RCC 7860 (cell line): ENCODE data around the gene HS3ST1.

ENCODE experiments used
- DNase-seq: peaks from one replicate; pipeline ENCODE4 v3.0.0-alpha.2; 2015; ENCODE audit warnings: low spot score
- FAIRE-seq: peaks from 2 replicates; lab custom pipeline; 2012; peaks lifted over from hg19 to GRCh38; lab: Jason Lieb, UNC

The HS3ST1 gene

DNA sequence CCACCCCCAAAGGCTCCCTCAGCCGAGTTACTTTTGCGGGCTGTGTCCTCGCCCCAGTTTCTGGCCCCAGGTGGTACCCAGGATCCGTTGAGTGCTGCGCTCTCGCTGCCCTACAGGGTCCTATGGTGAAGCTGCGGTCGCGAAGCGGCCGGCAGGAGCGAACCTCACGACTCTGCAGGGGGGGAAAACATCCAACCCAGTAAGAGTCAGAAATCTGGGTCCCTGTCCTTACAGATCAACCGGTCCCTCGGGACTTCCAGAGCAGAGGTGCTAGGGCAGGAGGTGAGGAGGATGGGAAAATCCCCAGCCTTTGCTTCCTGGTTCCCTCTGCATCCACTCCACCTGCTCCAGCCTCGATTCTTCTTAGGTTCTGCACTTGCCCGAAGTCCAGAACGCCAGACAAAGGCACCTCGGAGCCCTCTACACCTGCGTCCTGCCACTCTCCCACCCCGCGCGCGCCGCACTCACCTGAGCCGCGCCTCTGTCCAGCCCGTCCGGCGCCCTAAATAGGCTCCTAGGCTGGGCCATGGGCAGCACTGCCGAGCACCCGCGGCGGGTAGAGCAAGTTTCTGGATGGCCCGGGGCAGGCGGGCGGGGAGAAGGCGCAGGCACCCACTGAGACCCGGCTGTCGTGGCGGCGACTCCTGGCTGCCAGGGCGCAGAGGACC is at the start of gene HS3ST1:
Gene HS3ST1 (minus strand): TSS at position 664 of the 668 bp plus-strand sequence. CDS start 28,889 bp downstream, outside the sequence.
- no peak for FAIRE-seq
- no peak for DNase-seq

DNA sequence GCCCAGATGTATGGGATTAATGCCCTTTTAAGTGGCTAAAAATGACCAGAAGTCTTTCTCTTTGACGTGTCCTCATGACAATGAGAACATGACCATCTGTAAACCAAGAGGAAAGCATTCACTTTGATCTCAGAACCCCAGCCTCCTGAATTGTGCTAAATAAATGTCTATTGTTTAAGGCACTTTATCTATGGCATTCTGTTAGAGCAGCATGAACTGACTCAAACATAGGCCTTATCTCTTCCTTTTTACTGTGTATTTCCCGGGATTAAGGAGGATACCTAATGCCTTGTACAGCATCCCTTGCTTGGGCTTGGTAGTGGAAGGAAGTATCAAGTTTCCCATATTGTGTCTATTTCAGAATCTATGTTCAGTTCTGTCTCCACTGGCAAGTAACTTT is 47.2 kb upstream of the HS3ST1 start:
- DNase-seq (no peak), FAIRE-seq (no peak)

DNA sequence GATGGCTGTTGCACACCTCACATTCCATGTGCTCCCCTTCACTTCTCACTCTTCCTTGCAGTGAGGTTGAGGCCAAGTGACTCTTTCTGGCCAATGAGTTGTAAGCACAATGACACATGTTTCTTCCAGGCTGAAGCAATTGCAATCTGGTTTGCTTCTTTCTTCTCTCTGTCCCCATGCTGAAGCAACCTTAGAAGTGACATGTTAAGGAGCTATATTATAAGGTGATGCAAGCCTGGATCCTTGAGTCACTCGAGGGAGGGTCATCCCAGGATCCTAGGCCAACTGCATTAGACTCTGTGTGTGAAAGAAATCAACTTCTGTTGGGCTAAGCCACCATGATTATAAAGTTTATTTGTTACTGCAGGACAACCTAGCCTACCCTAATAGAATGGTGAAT is 45.5 kb upstream of the HS3ST1 start:
- DNase-seq (no peak), FAIRE-seq (no peak)

DNA sequence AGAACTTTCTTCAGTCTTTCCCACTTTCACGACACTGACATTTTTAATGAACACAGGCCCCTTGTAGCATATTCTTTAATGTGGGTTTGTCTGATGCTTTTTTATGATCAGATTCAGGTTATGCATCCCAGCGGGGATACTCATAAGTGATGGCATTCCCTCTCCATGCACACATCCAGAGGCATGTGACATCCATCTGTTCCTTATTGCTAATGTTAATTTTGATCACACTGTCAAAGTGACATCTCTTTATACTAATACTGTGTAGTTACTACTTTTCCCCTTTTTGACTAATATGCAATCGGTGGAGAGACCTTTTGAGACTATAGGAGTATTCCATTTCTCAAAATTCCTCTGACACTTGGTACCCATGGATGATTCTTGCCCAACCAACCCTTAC is 43.8 kb upstream of the HS3ST1 start:
- DNase-seq (no peak), FAIRE-seq (no peak)

DNA sequence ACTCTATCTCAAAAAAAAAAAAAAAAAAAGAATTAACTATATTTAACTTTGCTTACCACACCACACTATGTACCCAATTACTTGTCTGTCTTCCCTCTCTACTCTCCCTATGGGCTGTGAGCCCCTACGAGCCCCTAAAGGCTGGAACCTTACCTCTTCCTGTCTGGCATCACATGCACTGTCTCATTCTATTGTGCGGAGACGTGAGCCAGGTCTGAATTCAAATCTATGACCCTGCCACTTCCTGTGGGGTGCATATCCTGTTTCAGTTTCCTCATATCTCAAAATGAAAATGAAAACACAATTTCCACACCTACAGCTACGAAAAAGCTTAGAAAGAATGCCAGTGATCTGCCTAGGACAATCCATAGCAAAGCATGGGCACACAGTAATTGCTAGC is 42.9 kb upstream of the HS3ST1 start:
- DNase-seq = no peak
- FAIRE-seq = no peak

DNA sequence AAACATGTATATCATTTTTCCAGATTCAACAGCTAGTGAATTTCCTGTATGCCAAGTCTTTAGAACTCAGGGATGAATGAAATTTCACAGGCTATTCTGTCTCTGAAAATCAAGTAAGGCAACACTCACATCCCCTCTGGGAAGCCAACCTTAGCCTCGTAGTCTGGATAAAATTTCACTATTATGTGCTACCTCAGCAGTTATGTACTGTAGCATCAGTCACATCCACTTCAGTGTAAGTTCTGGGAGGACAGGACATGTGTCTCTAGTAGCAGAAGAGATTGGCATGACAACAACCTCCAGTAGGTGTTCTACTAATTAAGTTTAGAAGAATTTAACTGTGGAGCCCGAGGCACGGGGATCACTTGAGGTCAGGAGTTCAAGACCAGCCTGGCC is 42.4 kb upstream of the HS3ST1 start:
- FAIRE-seq = no peak
- DNase-seq = no peak

DNA sequence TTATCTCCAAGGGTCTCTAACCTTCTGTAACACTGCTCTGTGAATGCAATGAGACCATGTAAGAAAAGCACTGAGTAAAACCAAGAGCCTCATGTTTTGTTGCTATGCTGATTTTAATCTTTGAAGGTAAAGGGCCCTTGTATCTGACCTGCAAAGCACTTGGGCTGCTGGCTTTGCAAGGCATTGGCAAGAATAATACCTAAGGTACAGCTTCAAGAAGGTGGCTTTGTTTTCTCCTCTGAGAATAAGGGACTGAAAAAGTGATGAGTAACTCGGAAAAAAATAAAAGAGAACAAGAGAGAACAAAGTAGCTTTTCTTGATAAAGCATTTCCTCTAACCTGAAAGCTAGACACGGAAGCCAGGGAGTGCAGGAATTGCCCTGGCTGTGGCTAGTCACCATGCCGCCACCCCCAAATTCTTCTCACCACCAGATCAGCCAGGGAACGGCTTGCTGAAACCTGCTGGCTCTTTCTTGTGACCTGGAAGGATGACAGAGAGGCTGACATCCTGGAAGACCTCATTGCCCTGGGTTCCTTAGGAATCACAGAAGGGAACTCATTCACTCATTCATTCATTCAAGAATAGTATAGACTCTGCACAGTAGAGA is 41.8 kb upstream of the HS3ST1 start:
- FAIRE-seq (no peak), DNase-seq (no peak)

DNA sequence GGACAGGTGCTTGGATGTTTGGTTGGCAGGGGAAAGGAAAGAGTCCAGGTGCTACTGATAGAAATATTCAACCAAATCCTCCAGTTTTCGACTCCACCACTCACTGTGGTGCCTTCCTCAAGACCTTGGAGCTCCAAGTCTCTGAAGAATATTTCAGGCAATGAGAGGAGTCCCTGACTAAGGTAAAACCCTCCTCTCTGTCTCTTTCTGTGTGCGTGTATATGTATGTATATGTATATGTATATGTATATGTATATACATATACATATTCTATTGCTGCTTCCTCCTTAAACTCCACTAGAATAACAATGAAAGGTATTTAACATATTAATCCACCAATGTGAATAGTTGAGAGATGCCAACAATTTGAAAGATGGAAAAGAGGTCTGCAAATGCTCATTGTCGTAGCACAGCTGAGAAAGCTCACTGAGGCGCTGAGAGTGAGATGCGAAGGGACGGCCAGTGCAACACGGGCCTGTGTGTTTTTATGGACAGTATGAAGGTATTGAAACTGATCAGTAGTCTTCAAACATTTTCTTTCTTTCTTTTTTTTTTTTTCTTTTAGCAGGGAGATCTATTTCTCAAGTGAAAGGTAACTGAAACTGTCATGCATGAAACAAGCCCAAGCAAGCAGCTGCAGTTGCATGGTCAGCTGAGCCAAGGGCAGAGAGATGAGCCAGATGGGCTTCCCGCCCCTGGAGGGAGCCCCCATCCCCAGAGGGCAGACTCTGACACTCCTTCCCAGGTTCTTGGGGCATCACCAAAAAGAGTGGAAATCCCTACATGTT is 41.1 kb upstream of the HS3ST1 start:
- no peak for DNase-seq
- FAIRE-seq = no peak

DNA sequence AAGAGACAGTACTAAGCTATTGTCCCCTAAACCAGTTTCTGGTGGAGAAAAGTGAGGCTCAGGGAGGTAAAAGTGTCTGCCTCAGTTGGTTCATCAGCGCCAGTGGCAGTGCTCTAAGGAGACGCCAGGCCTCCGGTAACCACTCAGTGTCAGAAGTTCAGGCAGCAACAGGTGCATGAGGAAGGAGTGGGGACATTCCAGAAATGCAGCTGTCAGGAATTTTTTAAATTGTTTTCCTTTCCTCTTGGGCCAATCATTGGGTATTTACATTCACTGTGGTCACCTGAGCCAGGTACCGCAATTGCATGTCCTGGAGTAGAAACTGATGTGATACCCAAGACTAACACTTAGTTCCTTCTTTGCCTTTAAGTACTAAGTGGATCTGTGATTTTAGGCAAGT is 40.2 kb upstream of the HS3ST1 start:
- DNase-seq (no peak), FAIRE-seq (no peak)

DNA sequence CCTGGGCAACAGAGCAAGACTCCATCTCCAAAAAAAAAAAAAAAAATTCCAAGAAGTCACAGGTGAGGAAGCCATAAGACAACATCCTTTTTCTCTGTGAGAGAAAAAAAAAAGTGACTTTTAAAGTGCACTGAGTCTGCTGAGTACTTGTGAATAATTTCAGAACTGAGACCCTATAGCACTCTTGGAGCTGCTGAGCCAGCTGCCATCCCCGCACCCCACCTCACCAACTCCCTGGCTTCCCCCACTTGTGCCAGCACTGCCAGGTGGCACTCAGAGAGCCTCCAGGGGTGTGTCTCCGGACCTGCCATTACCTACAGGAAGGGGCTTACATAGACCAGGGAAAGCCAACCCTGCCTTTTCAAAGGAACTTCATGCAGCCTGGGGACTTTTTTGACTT is 39.2 kb upstream of the HS3ST1 start:
- FAIRE-seq (no peak), DNase-seq (no peak)

DNA sequence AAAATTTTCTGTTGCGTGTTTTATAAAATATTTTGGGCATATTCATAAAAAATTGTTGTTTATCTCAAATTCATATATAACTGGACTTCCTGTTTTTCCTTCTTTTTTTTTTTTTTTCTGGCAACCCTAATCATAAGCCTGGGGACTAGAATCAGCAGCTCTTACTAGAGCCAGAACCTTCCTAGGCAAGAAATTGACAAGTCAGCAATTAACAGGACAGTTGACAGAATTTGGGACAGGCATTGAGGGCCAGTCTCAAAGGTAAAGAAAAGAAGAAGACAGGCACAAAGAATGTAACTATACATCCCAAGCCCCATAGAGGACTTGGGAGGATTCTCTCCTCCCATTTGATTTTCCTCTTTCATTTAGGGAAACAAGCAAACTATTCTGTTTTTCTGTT is 35.0 kb upstream of the HS3ST1 start:
- FAIRE-seq = no peak
- DNase-seq = no peak

DNA sequence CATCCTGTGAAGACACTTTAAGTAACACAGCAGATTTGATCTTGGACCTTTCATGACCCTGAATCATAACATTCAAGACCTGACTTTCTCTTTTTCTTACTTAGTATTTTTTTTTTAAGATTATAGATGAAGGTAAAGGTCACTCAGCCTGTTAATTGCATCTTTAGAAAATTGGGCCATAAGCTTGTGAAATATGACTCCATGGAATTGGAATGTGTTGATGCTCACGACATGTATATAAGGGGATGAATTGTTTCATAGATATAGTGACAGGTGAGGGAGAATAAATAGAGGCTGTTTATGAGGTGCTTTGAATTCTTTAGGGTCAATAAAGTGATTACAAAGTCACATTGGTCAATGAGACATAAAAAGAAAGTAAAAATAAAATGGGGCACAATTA is 27.7 kb upstream of the HS3ST1 start:
- DNase-seq (no peak), FAIRE-seq (no peak)

DNA sequence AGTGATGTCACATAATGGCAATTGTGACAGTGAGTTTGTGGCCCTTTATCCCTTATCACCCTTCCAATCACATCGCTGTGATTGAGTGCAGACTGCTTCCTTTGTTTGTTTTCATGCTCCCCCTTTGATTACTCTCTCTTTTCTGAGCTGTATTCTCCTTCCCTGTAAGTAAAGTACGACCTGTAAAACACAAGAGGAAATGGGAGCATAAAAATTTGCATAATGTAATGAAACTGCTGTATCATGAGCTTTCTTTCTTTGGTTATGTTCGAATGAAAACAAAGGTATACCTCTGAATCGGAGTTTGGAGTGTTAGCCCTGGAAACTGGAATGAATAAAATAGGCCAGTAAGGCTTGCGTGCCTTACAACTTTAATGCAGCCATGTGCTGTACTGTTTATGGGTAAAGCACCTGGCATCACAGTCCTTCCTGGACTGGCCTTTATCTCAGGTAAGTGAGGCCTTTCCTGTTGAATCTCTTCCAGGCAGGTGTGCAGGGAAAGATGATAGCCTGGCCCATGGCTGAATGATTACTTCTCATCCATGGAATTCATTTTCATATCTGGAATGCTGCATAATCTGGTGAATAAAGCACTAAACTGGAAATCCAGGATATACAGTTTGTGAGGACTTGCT is 26.6 kb upstream of the HS3ST1 start:
- FAIRE-seq (no peak), DNase-seq (no peak)

DNA sequence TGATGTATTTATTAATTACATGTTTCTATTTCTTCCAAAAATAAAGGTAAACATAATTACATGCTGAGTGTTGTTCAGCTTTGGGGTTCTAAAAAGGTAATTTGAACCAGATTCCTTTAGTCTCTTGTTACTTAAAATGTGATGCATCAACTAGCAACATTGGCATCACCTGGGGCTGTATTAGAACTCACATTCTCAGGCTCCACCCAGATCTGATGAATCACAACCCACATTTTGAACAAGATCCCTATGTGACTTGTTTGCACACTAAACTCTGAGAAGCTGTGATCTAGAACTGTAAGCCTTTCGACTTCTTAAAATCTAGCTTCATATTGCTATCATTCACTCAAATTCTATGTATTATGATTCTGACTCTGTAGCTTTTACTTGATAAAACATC is 23.0 kb upstream of the HS3ST1 start:
- FAIRE-seq (no peak), DNase-seq (no peak)

DNA sequence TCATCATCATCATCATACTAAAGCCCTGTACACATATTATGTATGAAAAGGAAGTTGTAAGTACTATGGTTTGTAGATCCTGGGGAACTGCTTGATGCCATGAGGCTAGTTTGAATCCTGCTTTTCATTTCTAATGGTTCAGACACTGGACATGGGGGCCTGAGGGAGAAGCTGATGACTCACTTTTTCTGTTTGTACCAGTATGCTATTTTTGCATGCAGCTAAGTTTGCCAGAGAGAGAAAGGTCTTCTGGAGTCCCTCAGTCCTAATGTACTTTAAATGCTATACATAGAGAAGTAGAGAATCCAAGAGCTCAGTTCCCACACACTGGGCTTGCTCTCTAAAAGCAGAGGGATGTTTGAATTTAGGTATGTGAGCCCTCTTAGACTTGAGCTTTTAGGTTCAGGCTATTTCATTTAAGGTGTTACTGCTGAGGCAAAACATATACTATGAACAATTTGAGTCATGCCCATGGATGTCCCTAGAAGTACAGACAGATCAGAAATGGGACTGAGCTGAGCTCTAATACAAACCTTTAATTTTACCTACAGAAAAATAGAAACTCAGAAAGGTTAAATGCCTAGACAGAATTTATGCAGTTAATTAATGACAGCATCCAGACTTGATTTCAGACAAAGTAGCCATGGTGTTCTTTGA is 17.6 kb upstream of the HS3ST1 start:
- FAIRE-seq (no peak), DNase-seq (no peak)

DNA sequence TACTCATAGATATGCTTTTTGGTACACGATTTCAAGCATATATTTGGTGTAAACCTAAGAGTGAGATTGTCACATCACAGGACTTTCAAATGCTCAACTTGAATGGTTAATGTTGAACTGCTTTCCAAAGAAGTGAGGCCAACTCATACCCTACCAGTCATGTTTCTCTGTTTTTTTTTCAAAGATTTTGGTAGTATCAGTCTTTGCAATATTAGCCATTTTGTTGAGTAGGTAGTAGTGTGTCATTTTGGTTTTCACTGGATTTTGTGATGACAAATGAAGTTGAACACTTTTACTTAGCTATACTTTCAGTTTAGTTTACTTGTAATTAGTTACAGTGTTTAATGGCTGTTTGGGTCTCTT is 12.5 kb upstream of the HS3ST1 start:
- no peak for FAIRE-seq

DNA sequence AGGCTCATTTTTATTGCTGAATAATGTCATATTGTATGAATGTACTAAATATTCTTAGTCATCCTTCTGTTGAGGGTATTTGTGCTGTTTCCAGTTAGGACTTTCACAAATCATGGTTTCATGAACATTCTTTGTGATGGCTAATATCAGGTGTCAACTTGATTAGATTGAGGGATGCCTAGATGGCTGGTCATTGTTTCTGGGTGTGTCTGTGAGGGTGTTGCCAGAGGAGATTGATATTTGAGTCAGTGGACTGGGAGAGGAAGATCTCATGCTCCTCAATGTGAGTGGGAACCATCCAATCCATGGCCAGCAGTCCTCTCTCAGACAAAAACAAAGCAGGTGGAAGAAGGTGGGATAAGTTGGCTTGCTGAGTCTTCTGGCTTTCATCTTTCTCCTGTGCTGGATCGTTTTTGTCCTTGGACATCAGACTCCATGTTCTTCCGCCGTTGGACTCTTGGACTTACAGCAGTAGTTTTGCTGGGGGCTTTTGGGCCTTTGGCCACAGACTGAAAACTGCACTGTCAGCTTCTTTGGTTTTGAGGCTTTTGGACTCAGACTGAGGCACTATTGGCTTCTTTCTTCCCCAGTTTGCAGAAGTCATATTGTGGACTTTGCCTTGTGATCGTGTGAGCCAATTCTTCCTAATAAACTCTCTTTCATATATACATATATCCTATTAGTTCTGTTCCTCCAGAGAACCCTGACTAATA is 11.9 kb upstream of the HS3ST1 start:
- DNase-seq (no peak), FAIRE-seq (no peak)

More for the DNA sequence above, 12.5 kb upstream of the HS3ST1 start:
- no peak for DNase-seq

DNA sequence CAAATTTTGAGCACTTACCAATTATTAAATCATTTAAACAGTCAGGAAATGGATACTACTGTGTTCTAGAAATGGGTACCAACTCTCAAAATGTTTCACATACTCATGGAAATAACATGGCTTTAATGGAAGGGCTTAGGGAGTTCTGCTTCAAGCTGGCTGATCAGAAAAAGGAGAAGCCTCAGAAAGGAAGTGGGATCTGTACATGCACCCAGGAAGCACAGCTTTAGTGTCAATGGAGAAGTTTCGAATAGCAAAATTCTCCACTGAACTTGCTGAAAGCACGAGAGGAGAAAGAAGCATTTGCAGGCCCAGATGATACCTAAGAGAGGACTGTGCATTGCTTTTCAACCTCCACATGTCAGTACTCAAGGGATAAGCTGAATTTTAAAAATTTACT is 11.1 kb upstream of the HS3ST1 start:
- FAIRE-seq (no peak), DNase-seq (no peak)

DNA sequence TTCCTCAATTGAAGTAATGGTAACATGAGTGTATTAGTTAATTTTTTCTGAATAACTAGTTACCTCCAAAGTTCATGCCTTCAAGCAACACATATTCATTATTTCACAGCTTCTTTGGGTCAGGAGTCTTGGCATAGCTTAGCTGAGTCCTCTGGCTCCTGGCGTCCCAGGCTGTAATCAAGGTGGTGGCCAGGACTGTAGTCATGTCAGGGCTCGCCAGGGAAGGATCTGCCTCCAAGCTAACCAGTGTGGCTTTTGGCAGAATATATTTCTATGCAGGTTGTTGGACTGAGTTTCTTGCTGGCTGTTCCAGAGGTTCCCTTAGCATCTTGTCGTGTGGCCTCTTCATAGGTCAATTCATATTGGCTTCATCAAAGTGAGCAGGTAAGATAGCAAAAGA is 10.0 kb upstream of the HS3ST1 start:
- no peak for FAIRE-seq
- DNase-seq = no peak

DNA sequence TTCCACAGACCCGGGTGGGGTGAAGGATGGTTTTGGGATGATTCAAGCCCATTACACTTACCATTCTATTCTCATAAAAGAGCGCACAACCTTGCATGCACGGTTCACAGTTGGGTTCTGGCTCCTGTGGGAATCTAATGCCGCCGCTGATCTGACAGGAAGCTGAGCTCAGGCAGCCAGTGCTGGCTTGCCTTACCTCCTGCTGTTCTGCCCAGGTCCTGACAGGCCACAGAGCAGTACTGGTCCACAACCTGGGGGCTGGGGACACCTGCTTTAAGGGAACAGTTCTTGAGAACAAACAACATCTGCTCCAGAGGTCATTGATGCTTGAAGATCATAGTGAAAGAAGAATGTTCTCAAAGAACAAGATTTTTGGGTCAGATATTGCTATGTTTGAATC is 8.0 kb upstream of the HS3ST1 start:
- no peak for FAIRE-seq
- DNase-seq = no peak

DNA sequence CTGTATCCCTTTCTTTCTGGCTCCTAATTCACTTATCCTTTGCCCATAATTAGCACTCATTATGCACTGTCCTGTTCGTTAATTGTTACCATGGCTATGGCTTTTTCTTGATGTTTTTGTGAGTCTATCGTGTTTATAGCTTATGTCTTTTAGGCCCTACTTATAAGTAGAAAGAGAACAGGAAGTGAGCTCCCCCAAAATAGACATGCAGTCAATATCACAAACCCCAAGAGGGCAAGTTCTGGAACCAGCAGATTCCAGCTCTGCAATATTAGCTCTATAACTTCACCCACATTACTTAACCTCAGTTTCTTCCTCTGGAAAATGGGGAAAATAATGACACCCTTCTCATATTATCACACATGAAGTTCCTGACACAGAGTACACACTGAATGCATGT is 7.4 kb upstream of the HS3ST1 start:
- DNase-seq = no peak
- FAIRE-seq = no peak
